HL-60 (cell line): Measurements from ENCODE around the gene MSX1.

Experiments used
- DNase-seq, 2 experiments: peaks; one replicate each; pipeline ENCODE4 v3.0.0-alpha.2; 2010 to 2020; ENCODE audit warnings: low read depth in 1 of 2, low spot score in 1 of 2
- H3K27ac ChIP-seq: fragments of 250-450 bp; sonication (Bioruptor Pico); replicated peaks from 2 replicates; pipeline ENCODE4 v1.5.1; 2020; ENCODE audit warnings: mild to moderate bottlenecking, moderate library complexity
- H3K27me3 ChIP-seq: fragments of 250-450 bp; sonication (Bioruptor Pico); 2 replicates; pipeline ENCODE4 v1.5.1; 2021; ENCODE audit warnings: mild to moderate bottlenecking, moderate library complexity; ENCODE audit not compliant: insufficient read depth, poor library complexity, severe bottlenecking
- H3K4me3 ChIP-seq: replicated peaks from 2 replicates; pipeline ENCODE4 v1.5.1; 2011; ENCODE audit warnings: mild to moderate bottlenecking, control low read depth, low read length; ENCODE audit not compliant: insufficient read depth
- CTCF ChIP-seq: IDR thresholded peaks from one replicate; pipeline ENCODE4 v1.5.1; 2011; ENCODE audit warnings: low read length, control low read depth, inconsistent platforms; ENCODE audit not compliant: insufficient read depth
- GABPA ChIP-seq: IDR thresholded peaks from 2 replicates; pipeline ENCODE4 v1.6.1; 2012; ENCODE audit warnings: low read depth
- POLR2AphosphoS5 ChIP-seq: IDR thresholded peaks from 2 replicates; pipeline ENCODE4 v1.6.1; 2012; ENCODE audit warnings: low read depth
- SPI1 ChIP-seq: IDR thresholded peaks from 2 replicates; pipeline ENCODE4 v1.6.1; 2012; ENCODE audit warnings: low read depth, mild to moderate bottlenecking, borderline replicate concordance
- TF ChIP-seq, protein P1 (sequence below): IDR thresholded peaks from 2 replicates; pipeline ENCODE4 v1.6.1; 2012; ENCODE audit warnings: low read depth; ENCODE audit not compliant: insufficient replicate concordance

Gene MSX1

GRCh38 chr4:4861390-4862018 lies 2.0 kb downstream of the MSX1 start:
- DNase-seq = no peak
- peaks cover 80% of the 10 kb centered on the region for H3K27me3 ChIP-seq
- no peak overlapping the region for H3K4me3 ChIP-seq
- no peak overlapping the region for H3K27ac ChIP-seq
- TF ChIP-seq POLR2AphosphoS5 (no peak), GABPA (no peak), CTCF (no peak), SPI1 (no peak)
- TF ChIP-seq, protein P1, sequence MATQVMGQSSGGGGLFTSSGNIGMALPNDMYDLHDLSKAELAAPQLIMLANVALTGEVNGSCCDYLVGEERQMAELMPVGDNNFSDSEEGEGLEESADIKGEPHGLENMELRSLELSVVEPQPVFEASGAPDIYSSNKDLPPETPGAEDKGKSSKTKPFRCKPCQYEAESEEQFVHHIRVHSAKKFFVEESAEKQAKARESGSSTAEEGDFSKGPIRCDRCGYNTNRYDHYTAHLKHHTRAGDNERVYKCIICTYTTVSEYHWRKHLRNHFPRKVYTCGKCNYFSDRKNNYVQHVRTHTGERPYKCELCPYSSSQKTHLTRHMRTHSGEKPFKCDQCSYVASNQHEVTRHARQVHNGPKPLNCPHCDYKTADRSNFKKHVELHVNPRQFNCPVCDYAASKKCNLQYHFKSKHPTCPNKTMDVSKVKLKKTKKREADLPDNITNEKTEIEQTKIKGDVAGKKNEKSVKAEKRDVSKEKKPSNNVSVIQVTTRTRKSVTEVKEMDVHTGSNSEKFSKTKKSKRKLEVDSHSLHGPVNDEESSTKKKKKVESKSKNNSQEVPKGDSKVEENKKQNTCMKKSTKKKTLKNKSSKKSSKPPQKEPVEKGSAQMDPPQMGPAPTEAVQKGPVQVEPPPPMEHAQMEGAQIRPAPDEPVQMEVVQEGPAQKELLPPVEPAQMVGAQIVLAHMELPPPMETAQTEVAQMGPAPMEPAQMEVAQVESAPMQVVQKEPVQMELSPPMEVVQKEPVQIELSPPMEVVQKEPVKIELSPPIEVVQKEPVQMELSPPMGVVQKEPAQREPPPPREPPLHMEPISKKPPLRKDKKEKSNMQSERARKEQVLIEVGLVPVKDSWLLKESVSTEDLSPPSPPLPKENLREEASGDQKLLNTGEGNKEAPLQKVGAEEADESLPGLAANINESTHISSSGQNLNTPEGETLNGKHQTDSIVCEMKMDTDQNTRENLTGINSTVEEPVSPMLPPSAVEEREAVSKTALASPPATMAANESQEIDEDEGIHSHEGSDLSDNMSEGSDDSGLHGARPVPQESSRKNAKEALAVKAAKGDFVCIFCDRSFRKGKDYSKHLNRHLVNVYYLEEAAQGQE = no peak

DNA sequence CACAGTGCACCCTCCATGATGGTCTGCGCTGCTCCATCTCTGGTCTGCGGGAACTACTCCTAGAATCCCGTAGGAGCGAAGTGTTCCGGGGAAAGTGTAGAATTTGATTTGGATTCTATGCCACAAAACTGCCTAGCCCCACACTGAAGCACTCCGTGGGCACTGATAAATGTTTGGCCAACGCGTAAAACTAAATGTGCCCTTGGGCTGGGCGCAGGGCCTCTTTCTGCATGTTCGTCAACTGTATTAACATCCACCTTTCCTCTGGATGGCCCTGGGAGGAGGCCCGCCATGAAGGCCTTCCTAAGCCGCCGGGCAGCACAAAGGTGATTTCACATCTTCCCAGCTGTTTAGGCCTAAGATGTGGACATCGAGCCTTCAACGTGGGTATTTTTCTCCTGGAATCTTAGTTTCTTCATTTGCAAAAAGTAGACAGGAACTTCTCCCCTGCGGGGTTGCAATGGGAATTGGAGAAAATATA lies 2.6 kb downstream of the MSX1 start:
- TF ChIP-seq GABPA (no peak), SPI1 (no peak), CTCF (no peak), POLR2AphosphoS5 (no peak)
- TF ChIP-seq, protein P1 = no peak
- peaks cover 83% of the 10 kb centered on the region for H3K27me3 ChIP-seq

DNA sequence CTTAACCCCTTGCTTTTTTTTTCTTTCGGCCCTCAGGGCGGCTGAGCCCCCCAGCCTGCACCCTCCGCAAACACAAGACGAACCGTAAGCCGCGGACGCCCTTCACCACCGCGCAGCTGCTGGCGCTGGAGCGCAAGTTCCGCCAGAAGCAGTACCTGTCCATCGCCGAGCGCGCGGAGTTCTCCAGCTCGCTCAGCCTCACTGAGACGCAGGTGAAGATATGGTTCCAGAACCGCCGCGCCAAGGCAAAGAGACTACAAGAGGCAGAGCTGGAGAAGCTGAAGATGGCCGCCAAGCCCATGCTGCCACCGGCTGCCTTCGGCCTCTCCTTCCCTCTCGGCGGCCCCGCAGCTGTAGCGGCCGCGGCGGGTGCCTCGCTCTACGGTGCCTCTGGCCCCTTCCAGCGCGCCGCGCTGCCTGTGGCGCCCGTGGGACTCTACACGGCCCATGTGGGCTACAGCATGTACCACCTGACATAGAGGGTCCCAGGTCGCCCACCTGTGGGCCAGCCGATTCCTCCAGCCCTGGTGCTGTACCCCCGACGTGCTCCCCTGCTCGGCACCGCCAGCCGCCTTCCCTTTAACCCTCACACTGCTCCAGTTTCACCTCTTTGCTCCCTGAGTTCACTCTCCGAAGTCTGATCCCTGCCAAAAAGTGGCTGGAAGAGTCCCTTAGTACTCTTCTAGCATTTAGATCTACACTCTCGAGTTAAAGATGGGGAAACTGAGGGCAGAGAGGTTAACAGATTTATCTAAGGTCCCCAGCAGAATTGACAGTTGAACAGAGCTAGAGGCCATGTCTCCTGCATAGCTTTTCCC lies 3.4 kb downstream of the MSX1 start:
- peaks cover 85% of the 10 kb centered on the region for H3K27me3 ChIP-seq
- no peak overlapping the region for H3K4me3 ChIP-seq
- DNase-seq = no peak
- no peak overlapping the region for H3K27ac ChIP-seq
- TF ChIP-seq POLR2AphosphoS5 = no peak
- no peak for TF ChIP-seq CTCF
- TF ChIP-seq SPI1 = no peak
- TF ChIP-seq, protein P1 = no peak
- TF ChIP-seq GABPA = no peak

More for the DNA sequence above, 2.6 kb downstream of the MSX1 start:
- Histone ChIP-seq H3K4me3 (no peak overlapping the region), H3K27ac (no peak overlapping the region)
- no peak for DNase-seq
